ENCODE data around the gene ATXN7L3.

The ATXN7L3 gene

GRCh38 chr17:44200478-44201155 is 933 bp upstream of the ATXN7L3 start:
- no peak for DNase-seq (ENCODE audit: low spot score)

- peak; percentile 90 for DNase-seq (ENCODE audit: low spot score)
Measured at GRCh38 chr17:44198721-44199552, 747 bp downstream of the ATXN7L3 start.

GRCh38 chr17:44197980-44198720 is 1.5 kb downstream of the ATXN7L3 start:
- DNase-seq (ENCODE audit: low spot score) = no peak

GRCh38 chr17:44197107-44197506 is 2.6 kb downstream of the ATXN7L3 start:
- no peak for DNase-seq (ENCODE audit: low spot score)

GRCh38 chr17:44193326-44194084 is 6.2 kb downstream of the ATXN7L3 start:
- DNase-seq (ENCODE audit: low spot score) = no peak

GRCh38 chr17:44192750-44193149 is 6.9 kb downstream of the ATXN7L3 start:
- DNase-seq (ENCODE audit: low spot score) = no peak

- peak; percentile 54 for DNase-seq (ENCODE audit: low spot score)
Measured at GRCh38 chr17:44191941-44192496, 7.7 kb downstream of the ATXN7L3 start.

GRCh38 chr17:44191369-44191768 is 8.3 kb downstream of the ATXN7L3 start:
- DNase-seq (ENCODE audit: low spot score) = no peak

GRCh38 chr17:44190481-44190880 is 9.2 kb downstream of the ATXN7L3 start:
- DNase-seq (ENCODE audit: low spot score) = no peak

GRCh38 chr17:44188576-44189403 is 10.9 kb downstream of the ATXN7L3 start:
- no peak for DNase-seq (ENCODE audit: low spot score)

GRCh38 chr17:44187131-44187899 is 12.4 kb downstream of the ATXN7L3 start:
- peak; percentile 74 for DNase-seq (ENCODE audit: low spot score)

- peak; percentile 99 for DNase-seq (ENCODE audit: low spot score)
Measured at GRCh38 chr17:44186307-44187130, 13.2 kb downstream of the ATXN7L3 start, which contains the start of gene TMUB2. Gene TMUB2, plus strand, starts transcription at chr17:44186972. Its CDS starts 737 bp downstream, at chr17:44187709.

GRCh38 chr17:44184212-44184810 is 15.4 kb downstream of the ATXN7L3 start:
- no peak for DNase-seq (ENCODE audit: low spot score)

- no peak for DNase-seq (ENCODE audit: low spot score)
Measured at GRCh38 chr17:44183024-44183423, 16.7 kb downstream of the ATXN7L3 start.

- no peak for DNase-seq (ENCODE audit: low spot score)
Measured at GRCh38 chr17:44178133-44178532, 21.6 kb downstream of the ATXN7L3 start.

- no peak for DNase-seq (ENCODE audit: low spot score)
Measured at GRCh38 chr17:44177640-44178039, 22.0 kb downstream of the ATXN7L3 start.

- DNase-seq (ENCODE audit: low spot score) = no peak
Measured at GRCh38 chr17:44176671-44177501, 22.8 kb downstream of the ATXN7L3 start.

- DNase-seq (ENCODE audit: low spot score) = no peak
Measured at GRCh38 chr17:44176257-44176656, 23.4 kb downstream of the ATXN7L3 start.
